Measurements from ENCODE around the gene C9orf78. TPM values are rescaled to one million over a fixed set of nuclear protein-coding genes. Genes with fewer than 3 reads are reported as not detected.
"Not testable (repeated sequence)": the region's sequence is repeated elsewhere in the genome, so short reads cannot be mapped to it uniquely, and the experiment has no call there.

C9orf78 gene
- total and polyA plus RNA-seq, 2 of the 8 experiments (the other 6 are each of a cell fraction or from before 2014, with no cell fraction given) = 17.4 to 40.6 TPM

- H3K14ac ChIP-seq (ENCODE audit: insufficient read length); FAIRE-seq; H2BK12ac ChIP-seq (ENCODE audit: low read depth, low read length); H3K4me3 ChIP-seq (ENCODE audit: extremely low read depth in 1 of 4, insufficient read depth in 2 of 4, low read depth in 3 of 4, low read length in 4 of 4); H3K4me2 ChIP-seq (ENCODE audit: insufficient read depth in 1 of 2, low read depth in 2 of 2, low read length in 2 of 2); H2AK5ac ChIP-seq (ENCODE audit: low read depth, low read length); H4K91ac ChIP-seq (replicated peaks; ENCODE audit: insufficient read length, low read length); H3K18ac ChIP-seq (ENCODE audit: extremely low read depth, low read length); H3K79me2 ChIP-seq (ENCODE audit: control insufficient read depth in 1 of 2, insufficient read depth in 2 of 2, low read length in 2 of 2); H3K9me3 ChIP-seq (ENCODE audit: insufficient read depth in 2 of 2, low read depth in 1 of 2, low read length in 1 of 2); H3K79me1 ChIP-seq (ENCODE audit: low read depth, low read length); H2BK15ac ChIP-seq (ENCODE audit: low read length); H3K4ac ChIP-seq (replicated peaks; ENCODE audit: insufficient read length, low read depth, low read length); H3K4me1 ChIP-seq (replicated peaks in 1 of 4; ENCODE audit: control insufficient read depth in 3 of 4, insufficient read depth in 4 of 4, low read length in 3 of 4); H4K20me1 ChIP-seq (replicated peaks in 1 of 2; ENCODE audit: control insufficient read depth in 1 of 2, insufficient read depth in 2 of 2, low read length in 2 of 2); H3K9ac ChIP-seq (replicated peaks in 1 of 4; ENCODE audit: extremely low read depth in 1 of 4, low read depth in 3 of 4, low read length in 3 of 4); H4K5ac ChIP-seq (ENCODE audit: insufficient read length, low read depth, low read length); H2BK20ac ChIP-seq (ENCODE audit: low read length); H2BK5ac ChIP-seq (ENCODE audit: low read depth, low read length); H3K56ac ChIP-seq (replicated peaks; ENCODE audit: insufficient read length, low read depth, low read length); H3K27ac ChIP-seq (ENCODE audit: low read depth, low read length); H4K8ac ChIP-seq (ENCODE audit: extremely low read depth, insufficient read depth, low read length); H3K36me3 ChIP-seq (ENCODE audit: control insufficient read depth in 2 of 4, insufficient read depth in 4 of 4, low read length in 3 of 4); H3K23ac ChIP-seq (ENCODE audit: insufficient read length); DNase-seq (ENCODE audit: low read depth in 1 of 2, low spot score in 2 of 2); H3K23me2 ChIP-seq (ENCODE audit: low read depth, low read length); H2AFZ ChIP-seq (ENCODE audit: low read length); H2BK120ac ChIP-seq (replicated peaks; ENCODE audit: low read depth, low read length); H3K27me3 ChIP-seq (replicated peaks in 1 of 4; ENCODE audit: control insufficient read depth in 3 of 4, extremely low read depth in 1 of 4, insufficient read depth in 3 of 4, low read length in 3 of 4): not testable (repeated sequence)
- WGBS, 2 experiments (ENCODE audit: extremely low coverage in 1 of 2, insufficient coverage in 1 of 2, insufficient read length in 1 of 2, insufficient replicate concordance in 2 of 2, low coverage in 1 of 2, low lambda C conversion rate in 2 of 2, missing lambda C conversion rate in 1 of 2) = 81% methylated on average over 2 of the region's 2 CpGs; no CpG with 5 or more reads in 1 of the 2 experiments
- ChIA-PET CTCF (ENCODE audit: partially characterized antibody) (interaction anchor here (0.6 to 2.3 kb wide), 4 partner anchors 12 to 93 kb away, joined by 4 to 6 read pairs (median 5); no protein-coding TSS in a partner anchor), POLR2A (ENCODE audit: partially characterized antibody) (interaction anchor here (0.6 kb wide), 1 partner anchor 14 kb away, joined by 6 read pairs; no protein-coding TSS in a partner anchor)
Observed at GRCh38 chr9:129796029-129796428, 39.0 kb downstream of the C9orf78 start.
